ENCODE data around the gene NOB1.
A peak's percentile ranks its signal among the peaks of the same experiment; 100 is the strongest.

NOB1 gene

GRCh38 chr16:69718111-69718764, 36.5 kb downstream of the NOB1 start:
- DNase-seq, result no peak

DNA sequence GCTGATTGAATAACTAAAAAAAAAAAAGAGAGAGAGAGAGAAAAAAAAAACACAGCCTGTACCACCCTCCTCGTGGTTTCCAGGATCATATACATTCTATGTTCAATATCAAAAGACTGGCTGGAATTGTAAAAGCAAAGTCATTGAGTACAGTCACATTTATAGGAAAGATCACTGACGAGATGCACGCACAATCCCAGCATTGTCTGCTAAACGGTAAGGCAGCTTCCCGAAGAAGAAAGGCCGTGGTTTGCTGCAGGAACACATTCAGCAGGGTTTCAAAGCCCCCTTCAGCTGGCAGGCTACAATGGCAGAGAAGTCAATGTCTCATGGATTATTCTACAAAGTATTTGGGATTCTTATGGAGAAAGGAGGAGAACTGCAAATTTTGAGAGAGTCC, 37.7 kb downstream of the NOB1 start:
- DNase-seq, result no peak

DNA sequence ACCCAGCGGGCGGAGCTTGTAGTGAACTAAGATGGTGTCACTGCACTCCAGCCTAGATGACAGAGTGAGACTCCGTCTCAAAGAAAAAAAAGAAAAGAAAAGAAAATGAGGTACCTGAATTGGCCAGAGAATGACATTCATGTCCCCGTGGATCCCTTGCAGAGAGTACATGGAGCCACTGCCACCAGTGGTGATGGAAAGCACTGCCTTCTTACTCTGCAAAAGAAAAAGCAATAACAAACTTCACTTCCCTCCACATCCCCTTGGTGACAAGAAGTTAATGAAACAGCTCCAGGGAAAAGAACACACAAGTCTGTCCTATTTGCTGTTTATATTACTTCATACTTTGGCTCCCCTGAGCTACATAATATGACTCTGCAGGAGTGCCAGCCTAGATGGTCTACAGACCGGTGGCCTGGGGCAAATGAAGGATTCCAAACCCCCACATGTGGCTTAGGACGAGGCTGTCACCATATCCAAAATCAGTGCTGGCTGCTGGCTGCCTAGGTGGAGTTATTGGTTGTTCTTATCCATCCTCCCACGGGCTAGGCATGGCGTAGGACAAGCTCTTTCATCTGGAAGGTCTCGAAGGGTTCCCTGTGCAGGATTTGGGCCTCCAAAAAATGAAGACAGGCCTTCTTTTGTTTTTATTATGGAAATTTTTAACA, 41.7 kb downstream of the NOB1 start:
- no peak for DNase-seq

DNA sequence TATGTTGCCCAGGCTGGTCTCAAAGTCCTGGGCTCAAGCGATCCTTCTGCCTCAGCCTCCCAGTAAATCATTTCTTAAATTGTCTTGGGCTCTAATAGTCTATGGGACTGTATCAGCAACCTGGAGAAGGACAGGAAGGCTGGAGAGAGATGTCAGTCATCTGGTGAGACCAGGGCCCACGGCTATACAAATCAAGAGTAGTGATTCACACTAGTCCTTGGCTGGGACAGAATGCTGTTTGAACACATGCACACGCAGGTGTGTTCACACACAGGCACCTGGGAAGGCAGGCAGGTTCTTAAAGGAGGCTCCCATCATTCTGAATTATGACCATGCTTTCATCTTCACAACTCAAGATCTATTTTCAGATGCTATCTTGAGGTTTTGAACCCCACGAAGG, 42.4 kb downstream of the NOB1 start:
- DNase-seq, result no peak

DNA sequence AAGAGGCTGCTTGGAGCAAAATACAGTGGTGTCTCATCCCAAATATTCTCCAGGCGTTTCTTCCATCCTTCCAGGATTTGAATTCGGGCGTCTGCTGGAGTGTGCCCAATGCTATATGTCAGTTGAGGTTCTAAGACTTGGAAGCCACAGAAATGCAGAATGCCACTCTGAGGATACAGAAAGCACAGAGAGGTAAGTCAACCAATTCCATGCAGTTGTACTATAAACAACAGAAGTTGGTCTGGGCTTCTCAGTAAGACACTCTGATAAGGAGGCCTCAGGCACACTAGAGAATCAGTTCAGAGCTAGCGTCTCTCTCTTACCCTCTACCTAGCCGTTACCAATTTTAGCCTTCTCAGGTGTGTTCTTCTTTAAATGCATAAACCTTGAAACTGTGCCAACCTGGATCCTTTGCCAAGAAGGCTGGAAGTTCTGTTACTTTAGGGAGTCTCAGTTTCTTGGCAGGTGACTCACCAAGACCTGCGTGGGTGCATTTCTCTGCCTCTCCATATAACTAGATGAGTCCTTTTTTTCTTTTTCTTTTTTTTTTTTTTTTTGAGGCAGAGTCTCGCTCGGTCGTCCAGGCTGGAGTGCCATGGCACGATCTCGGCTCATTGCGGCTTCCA, 43.5 kb downstream of the NOB1 start:
- no peak for DNase-seq

DNA sequence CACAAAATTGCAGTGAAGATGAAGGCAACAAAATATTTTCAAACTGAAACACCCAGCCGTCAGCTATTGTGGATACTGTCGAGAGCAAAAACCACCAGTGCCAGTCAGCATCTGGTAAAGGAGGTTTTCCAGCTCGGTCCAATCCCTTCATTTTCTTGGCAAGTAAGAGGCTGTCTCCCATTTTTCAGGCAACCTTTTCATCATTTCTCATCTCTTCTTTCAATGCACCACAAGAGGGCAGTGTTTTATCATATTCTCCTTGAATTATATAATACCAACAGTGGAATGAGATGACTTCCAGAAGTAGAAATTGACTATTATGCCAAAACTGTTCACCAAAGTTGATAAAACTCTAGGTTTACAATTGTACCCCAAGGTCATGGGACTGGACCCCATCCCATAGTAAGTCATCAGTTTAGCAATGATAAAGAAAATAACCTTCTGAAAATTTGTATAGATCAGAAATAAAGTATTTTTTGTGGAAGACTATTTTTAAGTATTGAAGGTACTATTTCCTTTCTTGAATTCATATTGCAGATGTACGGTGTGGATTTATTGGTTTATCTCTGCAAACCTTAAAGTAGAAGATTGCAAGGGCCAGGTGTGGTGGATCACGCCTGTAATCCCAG, 45.2 kb downstream of the NOB1 start:
- peak in 1 of 2 experiments; percentile 53 for DNase-seq

DNA sequence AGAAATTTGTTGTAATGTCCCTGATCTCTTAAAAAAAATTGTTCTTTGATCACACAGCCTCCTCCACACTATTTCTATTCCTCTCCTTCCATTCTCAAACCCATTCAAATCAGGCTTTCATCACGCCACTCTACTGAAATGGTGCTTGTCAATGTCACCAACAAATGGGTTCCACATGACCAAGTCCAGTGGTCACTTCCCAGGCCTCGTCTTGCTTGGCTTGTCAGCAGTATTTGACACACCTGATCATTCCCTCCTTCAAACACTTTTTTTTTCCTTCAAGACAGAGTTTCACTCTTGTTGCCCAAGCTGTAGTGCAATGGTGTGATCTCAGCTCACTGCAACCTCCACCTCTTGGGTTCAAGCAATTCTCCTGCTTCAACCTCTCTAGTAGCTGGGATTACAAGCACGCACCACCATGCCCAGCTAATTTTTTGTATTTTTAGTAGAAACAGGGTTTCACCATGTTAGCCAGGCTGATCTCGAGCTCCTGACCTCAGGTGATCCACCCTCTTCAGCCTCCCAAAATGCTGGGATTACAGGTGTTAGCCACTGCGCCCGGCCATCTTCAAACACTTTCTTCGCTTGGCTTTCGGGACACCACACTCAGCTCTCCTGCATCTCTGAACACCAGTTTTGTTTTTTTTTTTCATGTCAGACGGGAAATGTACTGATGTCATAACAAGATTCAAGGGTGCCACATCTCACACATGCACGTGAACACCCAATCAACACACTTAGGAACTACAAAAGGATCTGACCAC, 46.6 kb downstream of the NOB1 start:
- no peak for DNase-seq

DNA sequence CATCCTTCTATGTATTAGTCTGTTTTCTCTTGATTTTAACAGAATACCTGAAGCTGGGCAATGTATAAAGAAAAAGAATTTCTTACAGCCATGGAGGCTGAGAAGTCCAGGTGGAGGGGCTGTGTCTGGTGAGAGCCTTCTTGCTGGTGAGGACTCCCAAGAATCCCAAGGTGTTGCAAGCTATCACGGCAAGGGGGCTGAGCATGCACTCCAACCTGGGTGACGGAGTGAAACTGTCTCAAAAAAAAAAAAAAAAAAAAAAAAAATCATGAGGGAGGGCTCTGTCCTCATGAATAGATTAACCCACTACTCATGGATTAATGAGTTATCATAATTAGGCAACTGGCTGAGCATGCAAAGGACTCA, 47.8 kb downstream of the NOB1 start:
- no peak for DNase-seq

DNA sequence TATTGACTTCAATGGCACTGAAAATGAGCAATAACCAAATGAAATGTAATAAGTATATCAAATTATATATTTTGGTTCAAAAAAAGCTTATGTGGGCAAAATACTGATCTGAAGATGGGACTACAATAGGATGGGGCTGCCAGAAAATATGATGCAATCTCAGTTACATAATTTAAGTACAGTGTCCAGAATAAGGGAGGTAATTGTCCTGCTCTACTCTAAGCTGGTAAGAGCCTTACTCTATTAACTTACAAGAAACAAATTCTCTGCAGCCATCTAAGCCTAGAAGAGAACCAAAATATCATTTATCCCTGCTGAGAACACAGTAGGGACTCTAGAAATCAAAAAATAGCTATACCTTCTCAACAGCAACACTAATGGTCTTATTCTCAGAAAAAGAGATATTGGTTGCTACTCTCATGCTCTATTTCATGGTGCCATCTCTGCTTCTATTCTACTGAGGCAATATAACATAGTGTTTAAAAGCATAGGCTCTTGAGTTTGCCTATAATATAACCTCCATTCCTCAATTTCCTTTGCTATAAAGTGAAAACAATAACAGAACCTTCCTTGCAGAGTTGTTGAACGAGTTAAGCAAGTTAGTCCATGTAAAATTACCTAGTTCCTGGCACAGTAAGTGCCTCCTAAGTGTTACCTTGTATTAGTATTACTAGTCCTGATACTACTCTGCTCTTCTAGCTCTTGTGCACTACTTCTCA, 48.3 kb downstream of the NOB1 start:
- DNase-seq, result no peak

DNA sequence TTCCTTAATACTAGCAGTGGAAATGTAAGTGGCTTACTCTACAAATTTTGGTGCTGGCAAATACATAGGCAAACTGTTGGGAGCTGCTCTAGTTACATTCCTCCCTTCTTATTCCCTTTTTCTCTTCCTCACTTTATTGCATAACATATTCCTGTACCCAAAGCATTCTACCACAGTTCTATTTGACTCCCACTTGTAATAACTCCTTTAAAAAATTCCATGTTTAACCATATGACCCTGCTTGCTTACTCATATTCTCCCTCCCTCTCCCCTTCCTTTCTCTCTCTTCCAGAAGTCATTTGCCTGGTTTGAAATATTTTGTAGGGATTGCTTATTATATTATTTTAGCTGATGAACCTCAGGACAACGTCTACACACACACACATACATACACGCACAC, 51.1 kb downstream of the NOB1 start:
- DNase-seq, result no peak

DNA sequence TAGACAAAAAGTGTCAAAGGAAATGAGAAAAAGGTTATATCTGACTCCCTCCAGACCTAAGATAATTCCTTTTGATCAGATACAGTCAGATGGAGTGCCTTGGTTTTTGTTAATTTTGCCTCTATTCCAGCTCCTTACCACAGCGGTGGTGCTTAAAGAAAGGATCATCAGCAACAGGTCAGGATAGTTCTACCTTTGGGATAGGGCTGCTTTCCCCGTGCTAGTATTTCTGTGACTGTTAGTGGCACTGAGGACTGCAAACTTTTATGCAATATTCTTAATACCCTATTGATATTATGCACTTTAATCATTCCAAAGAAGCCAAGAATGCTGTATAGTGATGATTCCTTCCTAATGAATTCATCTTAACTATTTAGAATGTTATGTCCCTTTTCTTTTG, 52.9 kb downstream of the NOB1 start:
- DNase-seq, result no peak

- DNase-seq, result no peak
Measured at GRCh38 chr16:69701452-69701851, 53.3 kb downstream of the NOB1 start.

DNA sequence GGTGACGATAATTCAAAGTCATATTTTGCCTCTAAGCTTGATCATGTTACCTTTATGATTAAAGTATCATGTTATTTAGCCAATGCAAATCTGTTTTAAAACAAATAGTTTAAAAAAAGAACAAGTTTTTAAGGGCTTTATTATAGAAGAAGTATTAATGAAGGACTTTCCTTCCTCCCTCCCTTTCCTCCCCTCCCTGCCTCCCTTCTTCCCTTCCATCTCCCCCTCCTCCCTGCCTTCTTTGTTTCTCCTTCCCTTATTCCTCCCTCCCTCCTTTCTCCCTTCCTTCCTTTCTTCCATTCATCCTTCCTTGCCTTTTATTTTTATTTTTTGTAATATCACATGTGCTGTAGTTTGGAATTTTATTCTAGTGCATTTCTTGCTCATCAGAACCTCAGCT, 54.8 kb downstream of the NOB1 start:
- no peak for DNase-seq

GRCh38 chr16:69698404-69698803, 56.3 kb downstream of the NOB1 start:
- DNase-seq, result no peak

DNA sequence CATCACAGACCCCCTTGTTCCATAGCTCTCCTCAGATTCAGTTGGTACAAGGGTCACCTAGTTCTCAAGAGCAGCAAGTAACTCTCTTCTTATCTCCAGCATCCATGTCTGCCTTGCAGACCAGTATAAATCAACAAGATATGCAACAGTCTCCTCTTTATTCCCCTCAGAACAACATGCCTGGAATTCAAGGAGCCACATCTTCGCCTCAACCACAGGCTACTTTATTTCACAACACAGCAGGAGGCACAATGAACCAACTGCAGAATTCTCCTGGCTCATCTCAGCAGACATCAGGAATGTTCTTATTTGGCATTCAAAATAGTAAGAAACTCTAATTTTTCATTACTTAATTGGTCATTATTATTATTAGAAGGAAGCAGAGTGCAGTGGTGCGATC, 60.8 kb downstream of the NOB1 start:
- DNase-seq, result no peak

DNA sequence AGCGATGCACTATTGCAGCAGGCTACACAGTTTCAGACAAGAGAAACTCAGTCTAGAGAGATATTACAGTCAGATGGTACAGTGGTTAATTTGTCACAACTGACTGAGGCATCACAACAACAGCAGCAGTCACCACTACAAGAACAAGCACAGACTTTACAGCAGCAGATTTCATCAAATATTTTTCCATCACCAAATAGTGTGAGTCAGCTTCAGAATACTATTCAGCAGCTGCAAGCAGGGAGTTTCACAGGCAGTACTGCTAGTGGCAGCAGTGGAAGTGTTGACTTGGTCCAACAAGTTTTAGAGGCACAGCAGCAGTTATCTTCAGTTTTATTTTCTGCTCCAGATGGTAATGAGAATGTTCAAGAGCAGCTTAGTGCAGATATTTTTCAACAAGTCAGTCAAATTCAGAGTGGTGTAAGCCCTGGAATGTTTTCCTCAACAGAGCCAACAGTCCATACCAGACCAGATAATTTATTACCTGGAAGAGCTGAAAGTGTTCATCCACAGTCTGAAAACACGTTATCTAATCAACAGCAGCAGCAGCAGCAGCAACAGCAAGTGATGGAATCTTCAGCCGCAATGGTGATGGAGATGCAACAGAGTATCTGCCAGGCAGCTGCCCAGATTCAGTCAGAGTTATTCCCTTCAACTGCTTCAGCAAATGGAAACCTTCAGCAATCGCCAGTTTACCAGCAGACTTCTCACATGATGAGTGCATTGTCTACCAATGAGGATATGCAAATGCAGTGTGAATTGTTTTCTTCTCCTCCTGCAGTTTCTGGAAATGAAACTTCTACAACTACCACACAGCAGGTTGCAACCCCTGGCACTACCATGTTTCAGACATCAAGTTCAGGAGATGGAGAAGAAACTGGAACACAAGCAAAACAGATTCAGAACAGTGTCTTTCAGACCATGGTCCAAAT, 62.5 kb downstream of the NOB1 start:
- DNase-seq, result no peak
